Measurements from ENCODE around the gene KRT6A.

- no peak for TF ChIP-seq POLR2A (IDR thresholded peaks at IDR 0.05)
- TF ChIP-seq, protein P1, sequence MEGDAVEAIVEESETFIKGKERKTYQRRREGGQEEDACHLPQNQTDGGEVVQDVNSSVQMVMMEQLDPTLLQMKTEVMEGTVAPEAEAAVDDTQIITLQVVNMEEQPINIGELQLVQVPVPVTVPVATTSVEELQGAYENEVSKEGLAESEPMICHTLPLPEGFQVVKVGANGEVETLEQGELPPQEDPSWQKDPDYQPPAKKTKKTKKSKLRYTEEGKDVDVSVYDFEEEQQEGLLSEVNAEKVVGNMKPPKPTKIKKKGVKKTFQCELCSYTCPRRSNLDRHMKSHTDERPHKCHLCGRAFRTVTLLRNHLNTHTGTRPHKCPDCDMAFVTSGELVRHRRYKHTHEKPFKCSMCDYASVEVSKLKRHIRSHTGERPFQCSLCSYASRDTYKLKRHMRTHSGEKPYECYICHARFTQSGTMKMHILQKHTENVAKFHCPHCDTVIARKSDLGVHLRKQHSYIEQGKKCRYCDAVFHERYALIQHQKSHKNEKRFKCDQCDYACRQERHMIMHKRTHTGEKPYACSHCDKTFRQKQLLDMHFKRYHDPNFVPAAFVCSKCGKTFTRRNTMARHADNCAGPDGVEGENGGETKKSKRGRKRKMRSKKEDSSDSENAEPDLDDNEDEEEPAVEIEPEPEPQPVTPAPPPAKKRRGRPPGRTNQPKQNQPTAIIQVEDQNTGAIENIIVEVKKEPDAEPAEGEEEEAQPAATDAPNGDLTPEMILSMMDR (IDR thresholded peaks at IDR 0.05): no peak
These were observed 29.4 kb upstream of the KRT6A start for GRCh38 chr12:52522346-52523011.
